Measurements from ENCODE around the gene ESPN.

Gene ESPN

GRCh38 chr1:6409053-6409452 is 15.5 kb upstream of the ESPN start:
- no peak for DNase-seq

GRCh38 chr1:6409733-6410132 is 14.8 kb upstream of the ESPN start:
- no peak for DNase-seq

DNA sequence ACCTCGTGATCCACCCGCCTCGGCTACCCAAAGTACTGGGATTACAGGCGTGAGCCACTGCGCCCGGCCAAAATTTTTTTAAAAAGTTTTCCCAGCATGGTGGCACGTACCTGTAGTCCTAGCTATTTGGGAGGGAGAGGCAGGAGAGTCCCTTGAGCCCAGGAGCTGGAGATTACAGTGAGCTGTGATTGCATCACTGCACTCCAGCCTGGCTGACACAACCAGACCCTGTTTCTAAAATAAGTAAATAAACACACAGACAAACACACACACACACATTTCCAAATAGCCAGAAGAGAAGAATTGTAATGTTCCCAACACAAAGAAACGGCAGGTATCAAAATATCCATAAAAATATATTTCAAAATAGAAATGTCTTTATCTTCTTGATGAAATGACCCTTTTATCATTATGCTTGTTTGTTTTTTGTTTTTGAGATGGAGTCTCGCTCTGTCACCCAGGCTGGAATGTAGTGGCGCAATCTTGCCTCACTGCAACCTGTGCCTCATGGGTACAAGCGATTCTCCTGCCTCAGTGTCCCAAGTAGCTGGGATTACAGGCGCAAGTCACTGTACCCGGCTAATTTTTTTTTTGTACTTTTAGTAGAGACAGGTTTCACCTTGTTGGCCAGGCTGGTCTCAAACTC is 14.2 kb upstream of the ESPN start:
- no peak for DNase-seq

DNA sequence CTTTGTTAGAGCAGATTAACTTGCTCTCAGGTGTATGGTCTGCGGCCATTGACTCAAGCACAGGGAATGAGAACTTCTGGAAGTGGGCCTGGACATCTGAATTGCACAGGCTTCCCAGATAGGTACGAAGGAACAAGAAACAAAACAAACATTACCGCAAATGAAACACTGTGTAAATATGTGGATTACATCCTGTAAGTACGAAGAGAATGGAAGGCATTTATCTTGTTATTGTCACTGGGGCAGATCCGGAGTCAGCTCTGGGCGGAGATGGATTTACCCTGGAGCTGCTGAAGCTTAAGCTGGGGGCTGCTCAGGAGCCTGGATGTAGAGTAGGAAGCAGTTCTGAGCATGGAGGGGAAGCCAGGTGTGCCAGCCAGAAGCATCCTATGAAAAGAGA is 11.7 kb upstream of the ESPN start:
- DNase-seq = no peak

DNA sequence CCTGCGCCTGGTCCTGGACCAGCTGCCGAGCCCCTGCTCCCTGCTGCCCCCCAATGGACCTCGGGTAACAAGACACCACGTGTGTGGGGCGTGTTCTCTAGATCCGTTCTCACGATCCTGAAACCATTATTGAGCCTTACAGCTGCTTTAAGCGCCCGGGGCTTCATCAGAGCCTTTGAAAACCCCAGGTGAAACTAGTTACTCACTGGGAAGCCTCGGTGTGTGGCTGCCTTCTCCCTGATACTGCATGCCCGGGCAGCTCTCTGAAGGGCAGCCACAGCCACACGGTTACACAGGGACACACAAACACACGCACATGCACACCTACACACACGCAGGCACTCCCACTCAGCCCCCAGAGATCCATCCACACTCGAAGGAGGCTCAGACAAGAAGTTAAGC is 10.1 kb upstream of the ESPN start:
- peak; percentile 54 for DNase-seq

GRCh38 chr1:6414881-6415626 is 9.5 kb upstream of the ESPN start:
- DNase-seq = no peak

DNA sequence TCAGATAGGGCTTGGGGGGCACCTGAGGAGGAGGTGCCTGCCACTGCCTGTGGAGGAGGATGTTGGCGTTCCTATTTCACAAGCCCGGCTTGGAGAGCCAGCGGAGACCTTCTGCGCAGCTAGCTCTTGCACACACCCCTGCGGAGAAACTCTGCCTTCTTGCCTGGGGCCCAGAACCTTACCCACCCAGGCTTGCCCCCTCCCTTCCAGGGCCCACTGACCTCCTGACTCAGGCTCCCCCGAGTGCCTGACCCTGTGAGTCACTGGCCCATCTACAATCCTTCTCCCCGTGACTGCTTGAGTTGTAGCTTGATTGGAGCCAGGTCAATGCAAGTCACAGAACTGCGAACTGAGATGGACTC is 8.3 kb upstream of the ESPN start:
- no peak for DNase-seq

GRCh38 chr1:6416906-6417305 is 7.7 kb upstream of the ESPN start:
- no peak for DNase-seq

- DNase-seq = no peak
These were observed 6.5 kb upstream of the ESPN start for GRCh38 chr1:6417961-6418667.

GRCh38 chr1:6418668-6419396 is 5.7 kb upstream of the ESPN start:
- no peak for DNase-seq

GRCh38 chr1:6419397-6419803 is 5.2 kb upstream of the ESPN start:
- no peak for DNase-seq

DNA sequence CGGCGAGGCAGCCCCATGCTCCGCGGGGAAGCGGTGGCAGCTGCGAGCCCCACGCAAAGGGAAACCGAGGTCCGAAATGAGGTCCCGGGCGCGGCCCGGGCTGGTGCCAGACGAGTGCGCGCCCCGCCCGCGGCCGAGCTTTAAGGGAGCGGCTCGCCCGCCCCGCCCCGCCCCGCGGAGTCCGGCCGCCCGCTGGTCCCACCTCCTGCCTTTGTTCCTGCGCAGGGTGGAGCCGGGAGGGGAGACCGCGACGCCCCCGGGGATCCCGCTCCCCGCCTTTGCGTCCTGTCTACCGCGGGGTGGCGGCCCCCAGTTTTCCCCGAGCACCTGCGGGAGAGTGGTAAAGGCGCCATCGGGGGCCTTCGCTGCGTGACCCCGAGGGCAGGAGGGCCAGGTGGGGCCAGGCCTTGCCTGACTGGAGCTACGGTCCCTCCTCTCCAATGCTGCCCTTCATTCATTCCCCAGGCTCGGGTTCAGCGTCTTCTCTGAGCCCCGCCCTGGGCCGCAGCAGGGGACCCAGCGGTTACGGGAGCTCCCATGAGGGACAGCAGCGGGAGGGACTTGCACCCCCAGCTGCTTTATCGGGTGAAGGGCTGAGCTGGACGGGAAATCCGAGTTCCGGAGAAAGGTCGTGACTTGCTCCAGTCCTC is 4.6 kb upstream of the ESPN start, which contains the start of gene HES2:
TSS of gene HES2 (minus strand) at position 116 of the 650 bp plus-strand sequence. CDS start at position 17, 99 bp downstream.
- peak; percentile 21 for DNase-seq

DNA sequence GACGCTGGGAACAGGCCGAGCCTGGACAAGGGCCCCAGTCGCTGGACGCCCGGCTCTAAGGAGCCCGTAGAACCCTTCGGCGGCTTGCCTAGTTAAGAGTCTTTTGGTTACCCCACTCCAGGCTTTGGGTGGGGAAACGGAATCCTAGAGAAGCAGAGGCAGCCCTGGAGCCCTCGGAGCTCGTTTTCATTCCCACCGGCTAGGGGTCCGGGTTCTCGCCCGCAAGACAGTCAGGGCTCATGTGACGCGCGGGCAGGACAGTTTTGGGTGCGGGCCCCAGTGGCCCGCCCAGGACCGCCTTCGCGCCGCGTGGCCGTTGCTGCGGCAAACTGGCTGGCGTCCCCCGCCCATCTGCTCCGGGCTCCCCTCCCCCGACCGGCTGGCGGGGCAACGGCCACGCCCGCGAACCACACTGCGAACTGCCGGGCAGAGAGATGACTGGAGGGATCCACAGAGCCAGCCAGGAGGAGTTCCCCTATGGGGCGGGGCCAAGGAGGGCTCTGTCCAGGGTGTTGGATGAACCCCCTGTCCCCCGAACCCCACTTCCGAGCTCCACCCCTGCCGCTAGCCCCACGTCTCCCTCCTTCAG is 4.0 kb upstream of the ESPN start:
- DNase-seq = no peak

- no peak for DNase-seq
These were observed 3.3 kb upstream of the ESPN start for GRCh38 chr1:6421266-6421665.

GRCh38 chr1:6423321-6423999 is 1.1 kb upstream of the ESPN start:
- peak; percentile 79 for DNase-seq

DNA sequence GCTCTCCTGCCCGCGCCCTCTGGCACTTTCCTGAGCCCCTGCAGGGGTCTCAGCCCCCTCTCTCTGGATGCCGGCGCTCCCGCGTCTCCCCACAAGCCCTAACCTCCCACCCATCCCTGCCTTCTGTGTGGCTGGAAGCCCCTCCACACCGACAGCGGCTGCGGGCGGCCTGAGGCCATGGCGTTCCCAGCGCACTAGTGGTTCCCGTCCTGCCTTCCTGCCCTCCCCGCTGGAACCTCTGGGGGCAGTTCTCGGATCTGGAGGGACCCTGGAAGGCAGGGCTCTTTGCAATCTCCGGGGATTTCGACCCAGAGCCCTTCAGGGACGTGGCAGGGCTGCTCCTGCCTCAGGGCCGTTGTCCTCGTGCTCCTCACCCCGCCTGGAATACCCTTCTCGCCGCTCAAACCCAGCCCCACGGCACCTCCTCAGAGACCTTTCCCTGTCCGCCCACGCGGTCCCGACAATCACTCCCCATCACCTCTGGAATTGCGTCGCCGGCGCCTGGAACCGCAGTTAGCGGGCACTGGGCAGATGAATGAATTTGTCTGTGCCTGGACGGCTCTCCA is 493 bp upstream of the ESPN start:
- no peak for DNase-seq

GRCh38 chr1:6425658-6426057 is 1.1 kb downstream of the ESPN start:
- no peak for DNase-seq

- DNase-seq = no peak
These were observed 1.8 kb downstream of the ESPN start for GRCh38 chr1:6426277-6426971.

DNA sequence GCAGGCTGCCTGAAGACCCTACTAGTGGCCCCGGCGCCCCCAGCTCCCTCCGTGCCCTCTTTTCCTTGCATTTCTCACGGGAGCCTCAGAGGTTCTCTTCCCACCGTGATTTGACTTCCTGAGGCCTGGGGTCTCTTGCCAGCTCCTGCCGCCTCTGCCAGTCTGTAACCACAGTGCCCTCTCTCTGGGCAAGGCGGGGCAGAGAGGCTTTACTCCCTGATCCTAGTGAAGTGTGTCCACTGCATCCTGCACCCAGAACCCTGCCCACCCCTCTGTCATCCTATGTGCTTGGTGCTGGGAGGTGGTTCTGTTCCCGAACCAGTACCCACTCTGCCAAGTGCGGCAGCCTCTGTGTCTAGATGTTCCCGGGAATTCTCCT is 2.4 kb downstream of the ESPN start:
- no peak for DNase-seq

GRCh38 chr1:6427441-6428390 is 3.1 kb downstream of the ESPN start:
- DNase-seq = no peak
